ENCODE data around the gene XYLT1. TPM values are rescaled to one million over a fixed set of nuclear protein-coding genes. Genes with fewer than 3 reads are reported as not detected.

XYLT1 gene
- total RNA-seq, 2 experiments from 2014 or later: 7.3 to 8.9 TPM

GRCh38 chr16:17070882-17071592 lies 399.7 kb downstream of the XYLT1 start:
- DNase-seq: peak; percentile 97
- H3K4me3 Mint-ChIP-seq: peak overlapping the region; percentile 61
- ChIA-PET CTCF (no interaction called here), POLR2A (interaction anchor here (0.7 to 1.0 kb wide), 2 partner anchors 44 to 57 kb away, joined by 3 read pairs; no protein-coding TSS in a partner anchor)
- H3K27ac Mint-ChIP-seq: peak overlapping the region; percentile 82
- intact Hi-C loops (cut with micrococcal nuclease): no loop called here
- peaks cover 21% of the 10 kb centered on the region for H3K4me1 Mint-ChIP-seq (ENCODE audit: low read depth)
- H3K27me3 Mint-ChIP-seq: no peaks in the 10 kb centered on the region
- TF ChIP-seq CTCF (IDR thresholded peaks at IDR 0.05): no peak
- no peaks in the 10 kb centered on the region for H3K36me3 Mint-ChIP-seq (ENCODE audit: low read depth)
- peak; percentile 87 for ATAC-seq
- no peaks in the 10 kb centered on the region for H3K9me3 Mint-ChIP-seq

GRCh38 chr16:17069681-17070080 lies 401.1 kb downstream of the XYLT1 start:
- peaks cover 21% of the 10 kb centered on the region for H3K4me1 Mint-ChIP-seq (ENCODE audit: low read depth)
- POLR2A ChIA-PET: no interaction called here
- no peak for ATAC-seq
- no peaks in the 10 kb centered on the region for H3K27me3 Mint-ChIP-seq
- intact Hi-C loops (cut with micrococcal nuclease): no loop called here
- CTCF ChIA-PET: no interaction called here
- TF ChIP-seq CTCF (IDR thresholded peaks at IDR 0.05): no peak
- H3K36me3 Mint-ChIP-seq (ENCODE audit: low read depth): no peaks in the 10 kb centered on the region
- H3K9me3 Mint-ChIP-seq: no peaks in the 10 kb centered on the region
- no peak overlapping the region for H3K27ac Mint-ChIP-seq
- H3K4me3 Mint-ChIP-seq: no peak overlapping the region
- no peak for DNase-seq

- H3K4me3 Mint-ChIP-seq: no peak overlapping the region
- peaks cover 21% of the 10 kb centered on the region for H3K4me1 Mint-ChIP-seq (ENCODE audit: low read depth)
- H3K36me3 Mint-ChIP-seq (ENCODE audit: low read depth): no peaks in the 10 kb centered on the region
- intact Hi-C loops (cut with micrococcal nuclease): no loop called here
- ATAC-seq (no peak), DNase-seq (no peak)
- no peaks in the 10 kb centered on the region for H3K9me3 Mint-ChIP-seq
- H3K27me3 Mint-ChIP-seq: no peaks in the 10 kb centered on the region
- TF ChIP-seq CTCF (IDR thresholded peaks at IDR 0.05): no peak
- ChIA-PET CTCF (no interaction called here), POLR2A (no interaction called here)
- H3K27ac Mint-ChIP-seq: no peak overlapping the region
Observed at GRCh38 chr16:17068524-17068923, 402.2 kb downstream of the XYLT1 start.

- H3K9me3 Mint-ChIP-seq: no peaks in the 10 kb centered on the region
- intact Hi-C loops (cut with micrococcal nuclease): no loop called here
- TF ChIP-seq CTCF (IDR thresholded peaks at IDR 0.05): no peak
- no peaks in the 10 kb centered on the region for H3K27me3 Mint-ChIP-seq
- no peak overlapping the region for H3K4me3 Mint-ChIP-seq
- ATAC-seq (no peak), DNase-seq (no peak)
- no peak overlapping the region for H3K27ac Mint-ChIP-seq
- no peaks in the 10 kb centered on the region for H3K36me3 Mint-ChIP-seq (ENCODE audit: low read depth)
- ChIA-PET POLR2A (interaction anchor here (0.5 kb wide), 1 partner anchor 20 kb away, joined by 3 read pairs; no protein-coding TSS in a partner anchor), CTCF (no interaction called here)
- peaks cover 24% of the 10 kb centered on the region for H3K4me1 Mint-ChIP-seq (ENCODE audit: low read depth)
Observed at GRCh38 chr16:17067882-17068281, 402.9 kb downstream of the XYLT1 start.

- Mint-ChIP-seq H3K9me3 (no peaks in the 10 kb centered on the region), H3K27ac (no peak overlapping the region), H3K27me3 (no peaks in the 10 kb centered on the region), H3K4me3 (no peak overlapping the region), H3K4me1 (ENCODE audit: low read depth) (peaks cover 9% of the 10 kb centered on the region), H3K36me3 (ENCODE audit: low read depth) (no peaks in the 10 kb centered on the region)
- TF ChIP-seq CTCF (IDR thresholded peaks at IDR 0.05): no peak
- ChIA-PET POLR2A (no interaction called here), CTCF (no interaction called here)
- ATAC-seq (no peak), DNase-seq (no peak)
- intact Hi-C loops (cut with micrococcal nuclease): no loop called here
Observed at GRCh38 chr16:17063201-17064139, 407.3 kb downstream of the XYLT1 start.

All from activated CD8-positive, alpha-beta T cell treated with anti-CD3 and anti-CD28 coated beads for 36 hours (primary cell).